ENCODE results near the gene DCBLD1.

- TF ChIP-seq CTCF (IDR thresholded peaks at IDR 0.05) = no peak
- TF ChIP-seq POLR2A (IDR thresholded peaks at IDR 0.05) = no peak
These were observed 76.3 kb downstream of the DCBLD1 start for GRCh38 chr6:117558818-117559217.
